Activated CD4-positive, alpha-beta T cell treated with anti-CD3 and anti-CD28 coated beads, Interleukin-2, amount 50 U/mL, for 24 hours (primary cell): Measurements from ENCODE around the gene GLT8D2.
"Not testable (repeated sequence)": the region's sequence is repeated elsewhere in the genome, so short reads cannot be mapped to it uniquely, and the experiment has no call there.

Experiments used
- DNase-seq, 2 donors: peaks; one replicate each; pipeline ENCODE4 v3.0.0-alpha.2; 2020; ENCODE audit warnings: low read depth in 1 of 2, low spot score in 1 of 2

Gene GLT8D2

GRCh38 chr12:104054681-104055346 lies 4.8 kb upstream of the GLT8D2 start:
- DNase-seq = no peak

GRCh38 chr12:104050436-104050835 lies 449 bp upstream of the GLT8D2 start:
- no peak for DNase-seq

GRCh38 chr12:104049278-104049902 lies 597 bp downstream of the GLT8D2 start:
- no peak for DNase-seq

- no peak for DNase-seq
Observed at GRCh38 chr12:104048811-104049210, 1.2 kb downstream of the GLT8D2 start.

GRCh38 chr12:104048162-104048561 lies 1.8 kb downstream of the GLT8D2 start:
- no peak for DNase-seq

GRCh38 chr12:104046306-104046705 lies 3.7 kb downstream of the GLT8D2 start:
- DNase-seq = no peak

GRCh38 chr12:104044158-104044557 lies 5.8 kb downstream of the GLT8D2 start:
- no peak for DNase-seq

GRCh38 chr12:104042580-104042979 lies 7.4 kb downstream of the GLT8D2 start:
- no peak for DNase-seq

- DNase-seq = not testable (repeated sequence)
Observed at GRCh38 chr12:104039769-104040168, 10.2 kb downstream of the GLT8D2 start.

GRCh38 chr12:104036143-104036542 lies 13.8 kb downstream of the GLT8D2 start:
- DNase-seq = not testable (repeated sequence)

- not testable (repeated sequence) for DNase-seq
Observed at GRCh38 chr12:104030596-104030995, 19.4 kb downstream of the GLT8D2 start.

- no peak for DNase-seq
Observed at GRCh38 chr12:104026841-104027599, 23.0 kb downstream of the GLT8D2 start.

GRCh38 chr12:104025771-104026170 lies 24.2 kb downstream of the GLT8D2 start:
- no peak for DNase-seq

- no peak for DNase-seq
Observed at GRCh38 chr12:104024348-104024747, 25.6 kb downstream of the GLT8D2 start.

- no peak for DNase-seq
Observed at GRCh38 chr12:104023710-104024109, 26.3 kb downstream of the GLT8D2 start.

GRCh38 chr12:104022786-104023185 lies 27.2 kb downstream of the GLT8D2 start:
- DNase-seq = no peak

GRCh38 chr12:104021862-104022261 lies 28.1 kb downstream of the GLT8D2 start:
- DNase-seq = not testable (repeated sequence)

GRCh38 chr12:104012331-104012730 lies 37.7 kb downstream of the GLT8D2 start:
- no peak for DNase-seq

GRCh38 chr12:104011253-104011652 lies 38.7 kb downstream of the GLT8D2 start:
- DNase-seq = no peak

GRCh38 chr12:104010606-104011169 lies 39.3 kb downstream of the GLT8D2 start:
- no peak for DNase-seq

GRCh38 chr12:104010121-104010520 lies 39.9 kb downstream of the GLT8D2 start:
- no peak for DNase-seq

GRCh38 chr12:104006929-104007328 lies 43.1 kb downstream of the GLT8D2 start:
- DNase-seq = no peak
